NCI-H146 (cell line): ENCODE measurements around the gene MT1X.
A peak's percentile ranks its signal among the peaks of the same experiment; 100 is the strongest.

ENCODE experiments used
- DNase-seq: peaks from one replicate; lab custom pipeline; 2025; lab: John Stamatoyannopoulos, UW

MT1X gene

GRCh38 chr16:56681939-56682702, at the start of gene MT1X:
Gene MT1X (plus strand): TSS chr16:56682470. CDS start chr16:56682541, 71 bp downstream.
- DNase-seq: peak; percentile 82

GRCh38 chr16:56632848-56633365, 49.4 kb upstream of the MT1X start:
- no peak for DNase-seq

- DNase-seq: no peak
These were observed 48.7 kb upstream of the MT1X start for GRCh38 chr16:56633535-56633934.

DNA sequence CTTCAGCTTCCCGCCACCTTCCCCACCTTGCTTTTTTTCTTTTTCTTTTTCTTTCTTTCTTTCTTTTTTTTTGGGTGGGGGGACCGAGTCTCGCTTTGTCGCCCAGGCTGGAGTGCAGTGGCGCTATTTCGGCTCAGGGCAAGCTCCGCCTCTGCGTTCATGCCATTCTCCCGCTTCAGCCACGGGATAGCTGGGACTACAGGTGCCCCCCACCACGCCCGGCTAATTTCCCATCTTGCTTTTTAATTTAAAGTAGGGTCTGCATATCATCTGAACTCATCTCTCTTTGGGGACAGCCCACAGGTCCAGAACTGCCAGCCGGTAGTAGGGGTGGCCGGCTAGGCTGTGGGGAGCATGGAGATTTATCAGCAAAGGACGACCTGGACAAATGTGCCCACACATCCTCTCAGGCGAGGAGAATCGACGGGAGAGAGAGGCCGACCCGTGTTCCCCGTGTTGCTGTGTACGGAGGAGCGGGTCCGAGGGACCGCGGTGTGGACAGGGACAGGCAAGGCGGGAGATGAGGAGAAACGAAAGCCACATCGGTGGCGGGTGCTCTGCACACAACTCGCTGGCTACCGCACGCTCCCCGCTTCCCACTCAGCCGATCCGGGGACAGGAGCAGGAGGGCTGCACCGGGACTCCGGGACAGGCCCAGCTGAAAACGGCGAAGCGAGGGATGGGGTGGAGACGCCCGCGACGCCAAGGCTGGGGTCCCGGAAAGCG, 47.4 kb upstream of the MT1X start:
- no peak for DNase-seq

DNA sequence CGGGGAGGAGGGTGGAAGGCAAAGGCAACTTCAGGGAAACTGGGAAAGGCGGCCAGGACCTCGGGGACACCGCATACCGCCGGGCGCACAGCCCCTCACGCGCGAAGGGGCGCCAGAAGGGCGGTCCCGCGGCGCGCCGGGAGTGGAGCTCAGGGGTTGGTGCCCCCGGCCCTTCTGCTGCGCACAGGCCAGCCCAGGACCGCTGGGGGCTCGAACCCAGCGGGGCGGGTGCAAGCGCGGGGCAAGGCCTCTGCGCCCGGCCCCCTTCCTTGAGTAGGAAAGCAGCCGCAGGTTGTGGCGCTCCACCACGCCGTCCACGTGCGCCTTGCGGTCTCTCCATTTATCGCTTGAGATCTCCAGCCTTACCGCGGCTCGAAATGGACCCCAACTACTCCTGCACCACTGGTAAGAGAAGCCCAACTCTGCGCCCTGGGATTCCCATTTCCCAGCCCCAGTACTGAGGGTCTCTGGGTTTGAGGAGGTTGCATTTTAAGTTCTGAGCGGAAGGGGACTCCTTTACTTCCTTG, 46.8 kb upstream of the MT1X start:
- no peak for DNase-seq

- DNase-seq: no peak
These were observed 45.5 kb upstream of the MT1X start for GRCh38 chr16:56636616-56637413.

DNA sequence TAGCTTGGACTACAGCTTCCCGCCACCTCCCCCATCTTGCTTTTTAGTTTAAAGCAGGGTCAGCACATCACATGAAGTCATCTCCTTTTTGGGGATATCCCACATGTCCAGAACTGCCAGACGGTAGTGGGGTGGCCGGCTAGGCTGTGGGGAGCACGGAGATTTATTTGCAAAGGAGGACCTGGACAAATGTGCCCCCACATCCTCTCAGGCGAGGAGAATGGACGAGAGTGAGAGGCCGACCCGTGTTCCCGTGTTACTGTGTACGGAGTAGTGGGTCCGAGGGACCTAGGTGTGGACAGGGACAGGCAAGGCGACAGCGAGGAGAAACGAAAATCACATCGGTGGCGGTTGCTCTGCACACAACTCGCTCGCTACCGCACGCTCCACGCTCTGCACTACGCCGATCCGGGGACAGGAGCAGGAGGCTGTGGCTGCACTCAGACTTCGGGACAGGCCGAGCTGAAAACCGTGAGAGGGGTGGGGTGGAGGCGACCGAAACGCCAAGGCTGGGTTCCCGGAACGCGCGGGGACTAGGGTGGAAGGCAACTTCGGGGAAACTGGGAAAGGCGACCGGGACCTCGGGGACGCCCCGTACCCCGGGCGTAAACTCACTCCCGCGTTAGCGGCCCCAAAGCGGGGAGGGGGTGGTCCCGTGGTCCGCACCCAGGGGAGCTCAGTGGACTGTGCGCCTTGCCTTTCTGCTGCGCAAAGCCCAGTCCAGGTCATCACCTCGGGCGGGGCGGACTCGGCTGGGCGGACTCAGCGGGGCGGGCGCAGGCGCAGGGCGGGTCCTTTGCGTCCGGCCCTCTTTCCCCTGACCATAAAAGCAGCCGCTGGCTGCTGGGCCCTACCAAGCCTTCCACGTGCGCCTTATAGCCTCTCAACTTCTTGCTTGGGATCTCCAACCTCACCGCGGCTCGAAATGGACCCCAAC, 44.2 kb upstream of the MT1X start, which contains the start of gene MT1A:
MT1A (plus strand) TSS at position 853 of the 937 bp plus-strand sequence; CDS start at position 926, 73 bp downstream.
- DNase-seq: no peak

DNA sequence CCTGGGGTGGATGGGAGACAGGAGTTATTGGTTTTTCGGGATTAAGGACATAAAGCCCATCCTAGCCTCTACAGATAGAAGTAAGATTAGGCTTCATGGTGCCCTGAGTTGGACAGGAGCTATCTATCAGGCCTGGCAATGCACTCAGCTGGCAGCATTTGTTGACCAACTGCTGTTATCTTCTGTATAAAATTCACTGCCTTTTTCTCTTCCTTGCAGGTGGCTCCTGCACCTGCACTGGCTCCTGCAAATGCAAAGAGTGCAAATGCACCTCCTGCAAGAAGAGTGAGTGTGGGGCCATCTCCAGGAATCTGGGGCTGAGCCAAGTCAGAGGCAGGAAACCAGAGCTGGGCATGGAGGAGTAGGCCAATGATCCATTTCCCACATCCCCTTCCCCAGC, 43.2 kb upstream of the MT1X start:
- DNase-seq: no peak

- no peak for DNase-seq
These were observed 42.2 kb upstream of the MT1X start for GRCh38 chr16:56640076-56640475.

GRCh38 chr16:56641166-56641565, 41.1 kb upstream of the MT1X start:
- no peak for DNase-seq

- DNase-seq: no peak
These were observed 39.0 kb upstream of the MT1X start for GRCh38 chr16:56643080-56643778.

GRCh38 chr16:56643833-56644232, 38.4 kb upstream of the MT1X start:
- DNase-seq: no peak

- no peak for DNase-seq
These were observed 37.0 kb upstream of the MT1X start for GRCh38 chr16:56645311-56645710.

DNA sequence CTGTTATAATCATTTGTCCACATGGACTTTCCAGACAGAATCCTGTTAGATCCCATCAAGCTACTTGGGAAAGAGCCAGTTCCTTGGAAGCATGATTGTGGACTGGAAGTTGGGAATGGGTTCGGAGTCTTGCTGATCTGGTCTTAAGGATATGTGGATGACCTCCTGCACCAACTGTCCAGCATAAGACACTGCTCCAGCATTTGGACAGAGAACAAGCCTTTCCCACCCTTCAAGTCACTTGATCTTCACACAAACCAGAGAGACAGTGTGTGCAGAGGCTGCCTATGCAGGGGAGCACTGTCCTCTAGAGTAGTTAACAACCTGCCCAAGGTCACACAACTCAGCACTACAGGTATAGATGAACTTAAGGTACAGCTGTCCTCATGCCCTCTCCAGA, 36.4 kb upstream of the MT1X start:
- no peak for DNase-seq

DNA sequence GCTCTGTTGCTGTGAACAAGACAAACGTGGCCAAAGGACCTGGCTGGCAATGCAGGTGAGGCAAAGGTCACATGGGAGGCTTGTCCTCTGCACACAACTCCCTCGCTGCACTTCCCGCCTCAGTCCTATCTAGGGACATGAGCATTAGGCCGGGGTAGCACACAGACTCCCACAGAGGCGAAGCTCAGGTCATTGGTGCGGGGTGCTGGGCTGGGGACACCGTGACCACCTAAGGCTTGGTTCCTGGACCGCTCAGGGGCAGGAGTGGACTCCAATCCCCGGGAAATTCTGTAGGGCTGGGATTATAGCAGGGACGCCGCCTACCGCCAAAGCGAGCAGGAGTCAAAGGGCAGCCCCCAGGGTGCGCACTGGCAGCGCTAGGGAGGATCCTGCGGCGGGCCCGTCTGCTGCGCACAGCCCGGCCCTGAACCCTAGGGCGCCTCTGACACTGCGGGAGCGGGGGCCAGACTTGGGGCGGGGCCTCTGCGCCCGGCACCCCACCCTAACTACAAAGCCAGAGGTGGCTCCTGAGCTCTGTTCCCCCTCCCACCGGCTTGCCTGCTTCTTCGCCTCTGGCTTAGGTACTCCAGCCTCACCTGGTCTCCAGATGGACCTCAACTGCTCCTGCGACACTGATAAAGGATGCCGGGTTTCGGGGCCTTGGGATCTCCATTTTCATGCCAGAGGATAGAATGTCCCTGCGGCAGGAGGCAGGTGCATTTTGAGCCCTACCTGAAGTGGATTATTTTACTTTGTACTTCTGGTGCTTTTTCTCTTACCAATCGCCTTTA, 34.4 kb upstream of the MT1X start:
- no peak for DNase-seq

- no peak for DNase-seq
These were observed 33.0 kb upstream of the MT1X start for GRCh38 chr16:56649271-56649670.

GRCh38 chr16:56649820-56650219, 32.5 kb upstream of the MT1X start:
- DNase-seq: no peak

GRCh38 chr16:56651586-56651985, 30.7 kb upstream of the MT1X start, which contains the start of gene MT1B:
Gene MT1B (plus strand): TSS chr16:56651886. CDS start chr16:56651954, 68 bp downstream.
- DNase-seq: no peak

DNA sequence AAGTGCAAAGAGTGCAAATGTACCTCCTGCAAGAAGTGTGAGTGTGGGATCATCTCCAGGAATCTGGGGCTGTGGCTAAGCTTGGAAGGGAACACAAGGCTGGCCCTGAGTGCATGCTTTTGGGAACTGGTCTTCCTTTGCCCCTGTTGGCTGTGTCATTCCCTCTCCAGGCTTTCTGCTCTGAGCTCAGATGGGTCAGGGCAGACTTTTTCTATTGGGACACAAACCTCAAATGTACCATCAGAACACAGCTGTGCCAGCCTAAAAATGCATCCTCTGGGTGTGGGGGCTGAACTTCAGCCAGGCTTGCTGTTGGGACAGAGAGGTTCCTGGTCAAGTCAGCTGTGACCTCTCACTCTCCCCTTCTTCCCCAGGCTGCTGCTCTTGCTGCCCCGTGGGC, 29.7 kb upstream of the MT1X start:
- DNase-seq: no peak
